ENCODE data around the gene RABGAP1L.

- no peak for TF ChIP-seq CTCF (conservative IDR thresholded peaks at IDR 0.05)
- TF ChIP-seq EZH2 (IDR thresholded peaks at IDR 0.05; ENCODE audit: low read depth): no peak
Measured at GRCh38 chr1:174686213-174686612, 526.9 kb downstream of the RABGAP1L start.
